ENCODE results near the gene MYRIP.
"Not testable (repeated sequence)": the region's sequence is repeated elsewhere in the genome, so short reads cannot be mapped to it uniquely, and the experiment has no call there.

Gene MYRIP

GRCh38 chr3:40130721-40131120 is 321.3 kb downstream of the MYRIP start:
- no peak for DNase-seq (ENCODE audit: extremely low read depth, low read depth)
- TF ChIP-seq CTCF (IDR thresholded peaks at IDR 0.05; ENCODE audit: low read depth, low read length, missing control alignments) = no peak
- no peak overlapping the region for H3K4me3 ChIP-seq (replicated peaks; ENCODE audit: low read depth, low read length)

GRCh38 chr3:40133886-40134575 is 324.6 kb downstream of the MYRIP start:
- DNase-seq (ENCODE audit: extremely low read depth, low read depth); H3K4me3 ChIP-seq (replicated peaks; ENCODE audit: low read depth, low read length): not testable (repeated sequence)

GRCh38 chr3:40137591-40138295 is 328.3 kb downstream of the MYRIP start:
- no peak overlapping the region for H3K4me3 ChIP-seq (replicated peaks; ENCODE audit: low read depth, low read length)
- no peak for TF ChIP-seq CTCF (IDR thresholded peaks at IDR 0.05; ENCODE audit: low read depth, low read length, missing control alignments)
- DNase-seq (ENCODE audit: extremely low read depth, low read depth) = no peak

- no peak for DNase-seq (ENCODE audit: extremely low read depth, low read depth)
- H3K4me3 ChIP-seq (replicated peaks; ENCODE audit: low read depth, low read length) = no peak overlapping the region
- TF ChIP-seq CTCF (IDR thresholded peaks at IDR 0.05; ENCODE audit: low read depth, low read length, missing control alignments) = no peak
Measured at GRCh38 chr3:40143283-40144090, 334.1 kb downstream of the MYRIP start.

- no peak for DNase-seq (ENCODE audit: extremely low read depth, low read depth)
- H3K4me3 ChIP-seq (replicated peaks; ENCODE audit: low read depth, low read length) = no peak overlapping the region
- TF ChIP-seq CTCF (IDR thresholded peaks at IDR 0.05; ENCODE audit: low read depth, low read length, missing control alignments) = no peak
Measured at GRCh38 chr3:40148827-40149226, 339.4 kb downstream of the MYRIP start.

GRCh38 chr3:40152482-40153133 is 343.2 kb downstream of the MYRIP start:
- no peak overlapping the region for H3K4me3 ChIP-seq (replicated peaks; ENCODE audit: low read depth, low read length)
- TF ChIP-seq CTCF (IDR thresholded peaks at IDR 0.05; ENCODE audit: low read depth, low read length, missing control alignments) = no peak
- DNase-seq (ENCODE audit: extremely low read depth, low read depth) = no peak
